SIG-M5 treated with dmso at 0.1 percent for 504 hours (cell line): Measurements from ENCODE around the gene VPS13A.
"Not testable (repeated sequence)": the region's sequence is repeated elsewhere in the genome, so short reads cannot be mapped to it uniquely, and the experiment has no call there.

Experiments used
- DNase-seq: peaks from one replicate; lab custom pipeline; 2025; ENCODE audit not compliant: unreplicated experiment; lab: John Stamatoyannopoulos, UW

The VPS13A gene

GRCh38 chr9:77180056-77180455, 2.7 kb downstream of the VPS13A start:
- DNase-seq: no peak

GRCh38 chr9:77183581-77183980, 6.2 kb downstream of the VPS13A start:
- DNase-seq: no peak

- no peak for DNase-seq
Measured at GRCh38 chr9:77188242-77188641, 10.9 kb downstream of the VPS13A start.

GRCh38 chr9:77194423-77194822, 17.1 kb downstream of the VPS13A start:
- DNase-seq: no peak

- DNase-seq: no peak
Measured at GRCh38 chr9:77210116-77210515, 32.8 kb downstream of the VPS13A start.

GRCh38 chr9:77211561-77211960, 34.2 kb downstream of the VPS13A start:
- DNase-seq: no peak

- no peak for DNase-seq
Measured at GRCh38 chr9:77212801-77213200, 35.5 kb downstream of the VPS13A start.

GRCh38 chr9:77215874-77216273, 38.5 kb downstream of the VPS13A start:
- DNase-seq: peak; percentile 3

GRCh38 chr9:77218612-77219011, 41.3 kb downstream of the VPS13A start:
- DNase-seq: no peak

- DNase-seq: no peak
Measured at GRCh38 chr9:77221431-77221830, 44.1 kb downstream of the VPS13A start.

GRCh38 chr9:77224746-77225312, 47.5 kb downstream of the VPS13A start:
- DNase-seq: no peak

GRCh38 chr9:77236693-77237092, 59.4 kb downstream of the VPS13A start:
- no peak for DNase-seq

- DNase-seq: no peak
Measured at GRCh38 chr9:77237896-77238295, 60.6 kb downstream of the VPS13A start.

- DNase-seq: no peak
Measured at GRCh38 chr9:77251050-77251449, 73.7 kb downstream of the VPS13A start.

GRCh38 chr9:77257275-77257674, 79.9 kb downstream of the VPS13A start:
- no peak for DNase-seq

- no peak for DNase-seq
Measured at GRCh38 chr9:77261605-77262004, 84.3 kb downstream of the VPS13A start.

- DNase-seq: not testable (repeated sequence)
Measured at GRCh38 chr9:77267762-77268161, 90.4 kb downstream of the VPS13A start.

GRCh38 chr9:77271023-77271690, 93.8 kb downstream of the VPS13A start:
- no peak for DNase-seq

GRCh38 chr9:77276799-77277198, 99.5 kb downstream of the VPS13A start:
- DNase-seq: no peak

- DNase-seq: no peak
Measured at GRCh38 chr9:77277719-77278118, 100.4 kb downstream of the VPS13A start.

GRCh38 chr9:77283991-77284390, 106.7 kb downstream of the VPS13A start:
- no peak for DNase-seq

GRCh38 chr9:77284616-77285015, 107.3 kb downstream of the VPS13A start:
- DNase-seq: no peak

GRCh38 chr9:77290373-77290772, 113.0 kb downstream of the VPS13A start:
- no peak for DNase-seq
